ENCODE results near the gene GPR12. TPM values are rescaled to one million over a fixed set of nuclear protein-coding genes. Genes with fewer than 3 reads are reported as not detected.
"Not testable (repeated sequence)": the region's sequence is repeated elsewhere in the genome, so short reads cannot be mapped to it uniquely, and the experiment has no call there.

The GPR12 gene
- total RNA-seq, 2 donors from 2014 or later = 0.05 to 0.30 TPM

DNA sequence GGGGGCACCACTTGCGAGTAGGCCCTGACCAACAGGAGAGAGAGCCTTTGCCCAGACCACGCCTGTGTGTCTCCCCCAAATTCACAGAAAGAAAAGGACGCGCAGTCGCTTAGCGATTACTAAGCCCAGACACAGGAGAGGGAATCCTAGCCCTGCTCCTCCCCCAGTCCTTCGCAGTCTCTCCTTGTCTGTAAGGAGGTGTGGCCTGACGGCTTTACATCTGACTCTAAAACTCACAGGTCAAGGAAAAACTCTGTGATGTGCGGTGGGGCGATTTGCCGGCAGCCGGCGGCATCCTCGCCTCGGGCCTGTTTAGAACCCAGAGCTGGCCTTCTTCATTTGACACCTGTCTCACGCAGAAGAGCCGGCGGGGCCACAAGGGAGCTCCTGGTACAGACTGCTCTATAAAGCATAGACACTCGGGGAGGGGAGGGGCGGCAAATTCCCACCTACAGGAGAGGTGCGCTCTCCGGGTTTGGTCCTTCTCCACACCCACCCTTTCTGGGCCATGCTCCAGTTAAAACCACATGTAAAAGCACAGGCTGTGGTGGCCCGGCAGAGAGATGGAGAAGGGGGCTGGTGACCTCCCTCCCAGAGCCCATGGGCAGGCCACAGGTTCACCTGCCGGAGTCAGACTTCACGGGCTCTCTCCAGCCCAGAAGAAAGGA lies 17.8 kb downstream of the GPR12 start:
- H3K27ac ChIP-seq = no peak overlapping the region
- intact Hi-C loops (cut with DNase I) = no loop called here
- no peaks in the 10 kb centered on the region for H3K9me3 ChIP-seq
- H3K27me3 ChIP-seq = peaks cover 6% of the 10 kb centered on the region
- no peaks in the 10 kb centered on the region for H3K4me1 ChIP-seq
- no peak overlapping the region for H3K4me3 ChIP-seq
- TF ChIP-seq, protein P1, sequence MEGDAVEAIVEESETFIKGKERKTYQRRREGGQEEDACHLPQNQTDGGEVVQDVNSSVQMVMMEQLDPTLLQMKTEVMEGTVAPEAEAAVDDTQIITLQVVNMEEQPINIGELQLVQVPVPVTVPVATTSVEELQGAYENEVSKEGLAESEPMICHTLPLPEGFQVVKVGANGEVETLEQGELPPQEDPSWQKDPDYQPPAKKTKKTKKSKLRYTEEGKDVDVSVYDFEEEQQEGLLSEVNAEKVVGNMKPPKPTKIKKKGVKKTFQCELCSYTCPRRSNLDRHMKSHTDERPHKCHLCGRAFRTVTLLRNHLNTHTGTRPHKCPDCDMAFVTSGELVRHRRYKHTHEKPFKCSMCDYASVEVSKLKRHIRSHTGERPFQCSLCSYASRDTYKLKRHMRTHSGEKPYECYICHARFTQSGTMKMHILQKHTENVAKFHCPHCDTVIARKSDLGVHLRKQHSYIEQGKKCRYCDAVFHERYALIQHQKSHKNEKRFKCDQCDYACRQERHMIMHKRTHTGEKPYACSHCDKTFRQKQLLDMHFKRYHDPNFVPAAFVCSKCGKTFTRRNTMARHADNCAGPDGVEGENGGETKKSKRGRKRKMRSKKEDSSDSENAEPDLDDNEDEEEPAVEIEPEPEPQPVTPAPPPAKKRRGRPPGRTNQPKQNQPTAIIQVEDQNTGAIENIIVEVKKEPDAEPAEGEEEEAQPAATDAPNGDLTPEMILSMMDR (IDR thresholded peaks at IDR 0.05) = no peak
- no peaks in the 10 kb centered on the region for H3K36me3 ChIP-seq
- DNase-seq = no peak
- no peak overlapping the region for H3K9ac ChIP-seq (ENCODE audit: low read depth in 2 of 2, low read length in 2 of 2)

DNA sequence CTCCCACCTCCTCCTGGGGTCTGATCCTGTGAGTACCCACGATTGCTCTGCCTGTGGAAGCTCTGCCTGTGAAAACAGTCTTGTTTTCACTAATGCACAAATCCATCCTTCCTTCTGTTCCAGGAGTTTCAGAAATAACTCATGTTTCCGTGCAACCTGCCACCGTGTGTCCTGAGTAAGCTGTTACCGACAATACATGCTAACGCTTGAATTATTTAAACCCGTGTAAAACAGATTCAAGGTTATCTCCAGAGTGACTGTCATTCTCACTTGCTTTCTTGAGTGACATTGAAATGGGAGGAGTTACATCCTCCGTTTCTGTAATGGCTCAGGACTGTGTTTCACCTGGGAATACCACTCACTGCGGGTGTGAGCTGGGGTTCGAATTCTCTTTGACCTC lies 24.9 kb downstream of the GPR12 start:
- intact Hi-C loops (cut with DNase I) = no loop called here

GRCh38 chr13:26727633-26728032 lies 33.0 kb downstream of the GPR12 start:
- intact Hi-C loops (cut with DNase I) = no loop called here
- no peak overlapping the region for H3K9ac ChIP-seq (ENCODE audit: low read depth in 2 of 2, low read length in 2 of 2)
- TF ChIP-seq, protein P1 (IDR thresholded peaks at IDR 0.05) = no peak
- no peaks in the 10 kb centered on the region for H3K36me3 ChIP-seq
- H3K27me3 ChIP-seq = no peaks in the 10 kb centered on the region
- no peak overlapping the region for H3K27ac ChIP-seq
- no peaks in the 10 kb centered on the region for H3K9me3 ChIP-seq
- H3K4me1 ChIP-seq = no peaks in the 10 kb centered on the region
- no peak overlapping the region for H3K4me3 ChIP-seq
- DNase-seq = no peak

More for the DNA sequence above, 24.9 kb downstream of the GPR12 start:
- no peak overlapping the region for H3K4me3 ChIP-seq
- H3K9me3 ChIP-seq = no peaks in the 10 kb centered on the region
- no peak overlapping the region for H3K27ac ChIP-seq
- no peak overlapping the region for H3K9ac ChIP-seq (ENCODE audit: low read depth in 2 of 2, low read length in 2 of 2)
- TF ChIP-seq, protein P1 (IDR thresholded peaks at IDR 0.05) = no peak
- no peaks in the 10 kb centered on the region for H3K27me3 ChIP-seq
- no peaks in the 10 kb centered on the region for H3K4me1 ChIP-seq
- H3K36me3 ChIP-seq = no peaks in the 10 kb centered on the region
- no peak for DNase-seq

GRCh38 chr13:26727122-26727521 lies 33.5 kb downstream of the GPR12 start:
- Histone ChIP-seq H3K9ac (ENCODE audit: low read depth in 2 of 2, low read length in 2 of 2) (no peak overlapping the region), H3K9me3 (no peaks in the 10 kb centered on the region), H3K4me3 (no peak overlapping the region), H3K36me3 (no peaks in the 10 kb centered on the region), H3K27ac (no peak overlapping the region), H3K4me1 (no peaks in the 10 kb centered on the region), H3K27me3 (no peaks in the 10 kb centered on the region)
- DNase-seq = no peak
- TF ChIP-seq, protein P1 (IDR thresholded peaks at IDR 0.05) = no peak
- intact Hi-C loops (cut with DNase I) = no loop called here

DNA sequence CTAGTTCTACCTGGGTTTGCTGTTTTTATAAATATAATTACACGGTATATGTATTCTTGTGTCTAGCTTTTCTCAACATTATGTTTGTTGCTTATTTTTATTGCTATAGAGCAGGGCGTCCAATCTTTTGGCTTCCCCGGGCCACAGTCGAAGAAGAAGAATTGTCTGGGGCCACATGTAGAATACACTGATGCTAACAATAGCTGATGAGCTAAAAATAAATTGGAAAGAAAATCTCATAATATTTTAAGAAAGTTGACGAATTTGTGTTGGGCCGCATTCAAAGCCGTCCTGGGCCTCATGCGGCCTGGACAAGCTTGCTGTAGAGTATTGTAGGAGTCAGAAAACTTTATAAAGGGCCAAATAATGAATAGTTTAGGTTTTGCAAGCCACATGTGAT lies 33.9 kb downstream of the GPR12 start:
- Histone ChIP-seq H3K4me3 (no peak overlapping the region), H3K27me3 (no peaks in the 10 kb centered on the region), H3K27ac (no peak overlapping the region), H3K4me1 (no peaks in the 10 kb centered on the region), H3K36me3 (no peaks in the 10 kb centered on the region), H3K9me3 (no peaks in the 10 kb centered on the region), H3K9ac (ENCODE audit: low read depth in 2 of 2, low read length in 2 of 2) (no peak overlapping the region)
- intact Hi-C loops (cut with DNase I) = no loop called here
- DNase-seq = no peak
- TF ChIP-seq, protein P1 (IDR thresholded peaks at IDR 0.05) = no peak

DNA sequence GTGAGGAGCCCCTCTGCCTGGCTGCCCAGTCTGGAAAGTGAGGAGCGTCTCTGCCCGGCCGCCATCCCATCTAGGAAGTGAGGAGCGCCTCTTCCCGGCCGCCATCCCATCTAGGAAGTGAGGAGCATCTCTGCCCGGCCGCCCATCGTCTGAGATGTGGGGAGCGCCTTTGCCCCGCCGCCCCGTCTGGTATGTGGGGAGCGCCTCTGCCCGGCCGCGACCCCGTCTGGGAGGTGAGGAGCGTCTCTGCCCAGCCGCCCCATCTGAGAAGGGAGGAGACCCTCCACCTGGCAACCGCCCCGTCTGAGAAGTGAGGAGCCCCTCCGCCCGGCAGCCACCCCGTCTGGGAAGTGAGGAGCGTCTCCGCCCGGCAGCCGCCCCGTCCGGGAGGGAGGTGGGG lies 37.0 kb downstream of the GPR12 start:
- H3K27me3 ChIP-seq; DNase-seq; H3K4me1 ChIP-seq; intact Hi-C loops (cut with DNase I); H3K36me3 ChIP-seq; H3K27ac ChIP-seq; H3K9ac ChIP-seq (ENCODE audit: low read depth in 2 of 2, low read length in 2 of 2); H3K9me3 ChIP-seq; H3K4me3 ChIP-seq: not testable (repeated sequence)

Measured in colonic mucosa (tissue), 4 donors.